Stimulated activated CD4-positive, alpha-beta T cell treated with anti-CD3 and anti-CD28 coated beads, Interleukin-1b, Interleukin-23, amount 100 ng/mL, for 24 hours (primary cell): ENCODE data around the gene ABHD17A.

Experiments
- DNase-seq, 4 experiments: peaks; one replicate each; pipeline ENCODE4 v3.0.0-alpha.2; 2020; ENCODE audit warnings: low read depth in 4 of 4, low spot score in 1 of 4

The ABHD17A gene

DNA sequence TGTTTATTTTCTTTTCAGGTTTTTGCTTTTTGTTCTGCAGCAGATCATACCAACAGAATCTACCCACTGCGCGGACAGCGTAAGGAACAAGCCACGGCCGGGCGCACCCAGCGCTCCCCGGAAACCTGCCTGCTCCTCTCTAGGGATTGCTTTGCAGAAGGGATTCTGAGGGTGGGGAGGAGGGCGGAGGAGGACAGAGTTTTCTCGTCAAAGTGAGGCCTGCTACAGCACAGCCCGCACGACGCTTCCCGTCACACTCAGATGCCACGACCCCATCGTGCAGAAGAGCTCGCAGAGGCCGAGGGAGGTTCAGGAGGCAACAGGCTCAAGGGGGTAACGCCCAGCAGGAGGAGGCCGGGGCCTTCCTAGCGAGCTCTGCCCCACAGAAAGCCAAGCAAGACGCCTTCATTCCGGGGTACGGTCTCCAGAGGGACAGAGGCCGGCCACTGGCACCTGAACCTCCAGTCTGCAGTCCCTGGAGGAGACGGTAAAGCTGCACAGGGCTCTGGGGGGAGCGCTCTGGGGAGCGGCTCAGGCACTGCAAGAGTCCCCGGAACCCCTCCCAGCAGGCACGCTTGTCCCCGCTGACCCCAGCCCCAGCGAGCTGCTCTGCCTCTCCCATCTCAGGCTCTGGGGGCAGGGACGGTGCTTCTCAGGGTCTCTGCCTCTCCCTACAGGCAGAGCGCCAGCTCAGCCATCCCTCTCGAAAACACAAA is 43.9 kb downstream of the ABHD17A start:
- DNase-seq, result no peak

DNA sequence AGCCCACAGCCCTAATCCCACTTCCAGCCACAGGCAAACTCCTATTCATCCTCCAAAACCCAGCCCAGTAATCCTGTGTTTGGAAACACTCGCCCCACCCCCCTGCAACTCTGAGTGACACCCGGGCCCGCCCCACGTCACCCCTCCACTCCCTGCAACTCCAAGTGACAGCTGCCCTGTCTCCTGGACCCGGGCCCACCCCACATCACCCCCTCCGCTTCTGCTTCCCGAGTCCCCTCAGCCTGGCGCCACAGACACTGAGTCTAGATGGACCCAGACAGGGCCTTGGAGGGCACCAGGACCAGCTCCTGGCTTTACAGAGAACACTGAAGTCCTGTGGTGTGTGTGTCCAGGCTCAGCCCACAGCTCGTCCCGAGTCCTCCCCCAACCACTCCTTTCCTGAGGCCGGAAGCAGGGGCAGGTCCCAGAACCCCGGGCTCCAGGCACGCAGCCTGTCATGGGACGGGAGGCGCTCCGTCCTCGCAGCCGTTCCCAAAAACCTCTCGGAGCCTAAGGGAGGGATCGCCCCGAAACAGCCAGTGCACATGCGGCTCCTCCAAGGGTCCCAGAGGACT is 44.7 kb downstream of the ABHD17A start:
- DNase-seq, result no peak

DNA sequence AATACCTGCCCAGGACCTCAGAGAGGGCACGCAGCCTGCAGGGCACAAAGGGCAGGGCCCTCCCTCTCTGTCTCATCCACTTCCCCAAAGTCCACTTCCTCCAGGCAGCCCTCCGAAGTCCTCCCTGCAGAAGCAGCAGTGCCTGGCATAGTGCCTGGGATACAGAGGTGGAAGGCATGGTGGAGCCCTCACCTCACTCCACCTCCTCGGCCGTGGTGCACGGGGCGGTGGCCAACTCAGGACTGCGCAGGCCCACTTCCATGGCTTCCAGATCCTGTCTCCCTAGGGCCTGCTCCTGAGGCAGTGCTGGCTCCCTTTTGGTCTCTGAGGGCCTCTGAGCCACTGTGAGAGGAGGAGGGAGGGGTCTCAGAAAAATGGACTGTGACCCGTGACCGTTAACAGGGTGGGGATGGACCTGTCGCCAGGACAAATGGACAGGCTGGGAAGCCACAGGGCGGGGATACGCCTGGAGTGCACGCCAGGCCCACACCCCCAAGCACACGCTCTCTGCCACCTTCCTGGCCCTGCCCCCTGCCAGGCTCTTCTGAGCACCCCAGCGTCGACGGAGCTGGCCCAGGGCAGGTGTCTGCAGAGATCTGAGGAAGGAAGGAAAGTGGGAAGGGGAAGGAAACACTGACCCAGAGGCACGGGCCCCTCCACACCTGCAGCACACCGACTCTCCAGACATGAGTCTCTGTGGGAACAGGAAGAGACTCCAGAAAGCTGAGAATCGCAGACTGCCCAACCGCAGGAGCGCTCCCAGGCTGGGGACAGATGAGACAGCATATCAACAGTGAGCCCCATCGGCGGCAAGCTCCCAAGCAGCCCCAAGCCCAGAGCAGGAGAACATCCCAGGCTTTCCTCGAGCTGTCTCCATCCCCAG is 45.4 kb downstream of the ABHD17A start:
- DNase-seq, result no peak

DNA sequence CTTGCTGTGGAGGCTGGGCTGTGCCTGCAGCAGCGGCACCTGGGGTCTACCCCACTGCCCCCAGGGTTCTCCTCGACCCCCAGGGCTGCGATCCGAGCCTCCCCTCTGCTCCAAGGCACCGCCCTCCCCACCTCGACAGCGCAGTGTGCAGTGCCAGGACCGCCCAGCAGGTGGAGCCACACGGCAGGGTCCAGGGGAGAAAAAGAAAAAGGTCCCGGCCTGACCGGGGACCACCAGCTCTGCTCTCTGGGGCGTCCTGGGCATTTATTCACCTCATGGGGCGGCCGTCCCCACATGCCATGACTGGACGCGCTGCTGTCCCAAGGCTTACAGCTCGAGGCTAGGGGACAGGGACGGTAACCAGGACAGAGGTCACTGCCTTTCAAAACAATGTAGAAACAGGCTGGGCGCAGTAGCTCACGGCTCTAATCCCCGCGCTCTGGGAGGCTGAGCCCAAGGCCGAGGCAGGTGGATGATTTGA is 47.6 kb downstream of the ABHD17A start:
- peak in 3 of 4 experiments; percentile 39 to 50 (median 46) for DNase-seq

DNA sequence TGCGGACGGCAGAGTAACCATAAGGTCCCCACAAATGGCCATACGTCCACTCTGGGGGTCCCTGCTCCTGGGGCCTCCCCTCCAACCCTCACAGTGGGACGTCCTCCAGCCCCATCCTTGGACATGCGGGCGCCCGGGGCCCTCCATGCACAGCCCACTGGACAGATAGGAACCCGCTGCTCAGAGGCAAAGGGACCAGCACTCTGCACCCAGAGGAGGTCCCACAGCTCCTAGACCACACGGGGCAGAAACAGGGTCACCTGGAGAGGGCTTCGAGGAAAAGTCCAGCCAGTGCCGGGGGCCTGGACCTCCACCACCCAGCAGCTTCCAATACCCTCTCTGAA is 48.1 kb downstream of the ABHD17A start:
- no peak for DNase-seq

DNA sequence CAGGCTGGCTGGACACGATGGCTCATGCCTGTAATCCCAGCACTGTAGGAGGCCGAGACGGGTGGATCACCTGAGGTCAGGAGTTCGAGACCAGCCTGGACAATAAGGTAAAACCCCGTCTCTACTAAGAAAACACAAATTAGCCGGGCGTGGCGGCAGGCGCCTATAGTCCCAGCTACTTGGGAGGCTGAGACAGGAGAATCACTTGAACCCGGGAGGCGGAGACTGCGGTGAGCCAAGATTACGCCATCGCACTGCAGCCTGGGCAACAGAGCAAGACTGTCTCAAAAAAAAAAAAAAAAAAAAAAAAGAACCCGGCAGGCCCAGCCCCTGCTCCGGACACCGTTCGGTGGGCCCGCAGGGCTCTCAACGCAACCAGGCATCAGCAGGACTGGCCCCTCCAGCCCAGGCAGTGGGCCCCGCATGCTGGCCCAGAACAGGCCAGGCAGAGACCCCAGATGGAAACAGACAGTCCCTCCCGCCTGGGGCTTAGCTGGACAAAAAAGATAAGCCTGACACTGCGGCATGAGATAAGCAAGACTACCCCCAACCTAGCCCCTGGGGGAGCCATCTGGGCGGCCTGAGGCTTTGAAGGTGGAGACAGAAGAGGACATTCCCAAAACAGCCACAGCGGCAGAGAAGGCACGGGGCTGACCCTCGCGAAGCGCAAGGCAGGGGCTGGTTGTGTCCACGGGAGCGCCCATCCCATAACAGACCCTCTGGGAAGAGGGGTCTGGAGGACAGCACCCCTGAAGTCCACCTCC is 48.7 kb downstream of the ABHD17A start:
- no peak for DNase-seq

DNA sequence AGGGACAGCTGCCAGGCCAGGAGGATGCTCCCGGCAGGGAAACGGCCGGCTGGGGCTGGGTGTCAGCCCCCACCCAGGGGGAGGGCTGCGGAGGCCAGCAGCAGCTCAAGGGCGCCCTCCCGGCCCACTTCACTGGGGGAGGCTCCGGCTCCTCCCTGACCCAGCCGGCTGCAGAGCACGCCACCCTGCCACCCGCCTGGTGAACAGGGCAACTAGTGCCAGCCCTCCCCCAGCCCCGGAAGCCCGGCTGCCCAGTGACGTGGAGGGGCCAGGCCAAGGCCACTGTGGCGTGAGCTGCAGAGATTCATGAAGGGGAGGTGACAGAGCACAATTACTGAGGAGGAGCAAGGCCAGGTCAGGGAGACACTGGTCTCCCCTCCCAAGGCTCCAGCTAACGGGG is 51.8 kb downstream of the ABHD17A start:
- DNase-seq, result no peak

DNA sequence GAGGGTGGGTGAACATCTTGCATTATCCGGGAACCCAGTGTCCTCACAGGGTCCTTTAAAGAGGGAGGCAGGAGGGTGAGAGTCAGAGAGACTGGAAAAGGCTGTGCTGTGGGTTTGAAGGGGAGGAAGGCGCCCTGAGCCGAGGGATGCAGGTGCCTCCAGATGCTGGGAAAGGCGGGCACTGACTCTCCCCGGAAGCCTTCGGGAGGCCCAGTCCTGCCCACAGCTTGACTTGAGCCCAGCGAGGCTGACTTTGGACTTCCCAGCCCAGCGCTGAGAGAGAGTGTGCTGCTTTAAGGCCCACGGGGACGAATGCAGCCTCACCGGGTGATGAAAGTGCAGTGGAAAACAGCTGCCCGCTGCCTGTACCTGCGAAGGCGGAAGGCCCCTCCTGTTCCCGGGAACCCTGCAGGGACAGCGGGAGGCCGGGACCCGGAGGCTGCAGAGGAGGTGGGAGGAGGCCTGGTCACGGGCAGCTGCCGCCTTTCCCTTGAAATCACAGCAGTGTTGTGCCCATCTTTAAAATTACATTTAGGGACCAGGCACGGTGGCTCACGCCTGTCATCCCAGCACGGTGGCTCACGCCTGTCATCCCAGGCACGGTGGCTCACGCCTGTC is 53.1 kb downstream of the ABHD17A start:
- DNase-seq, result no peak

DNA sequence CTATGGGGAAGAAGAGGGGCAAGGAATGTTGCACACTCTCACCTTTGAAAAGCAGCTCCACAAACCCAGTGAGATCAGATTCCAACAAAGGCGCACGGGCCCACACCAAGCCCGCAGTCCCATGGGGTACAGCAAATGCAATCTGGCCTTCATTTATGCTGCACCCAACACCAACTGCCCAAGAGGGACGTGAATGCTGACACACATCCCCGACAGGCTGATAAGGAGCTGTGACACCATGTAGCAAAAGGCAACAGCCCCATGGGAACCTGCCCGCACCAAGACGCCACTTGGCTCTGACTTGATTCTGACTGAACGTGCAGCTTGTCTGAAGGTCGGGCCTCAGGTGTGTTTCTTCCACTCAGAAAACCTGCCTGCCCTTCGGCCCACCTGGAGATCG is 54.3 kb downstream of the ABHD17A start:
- no peak for DNase-seq

DNA sequence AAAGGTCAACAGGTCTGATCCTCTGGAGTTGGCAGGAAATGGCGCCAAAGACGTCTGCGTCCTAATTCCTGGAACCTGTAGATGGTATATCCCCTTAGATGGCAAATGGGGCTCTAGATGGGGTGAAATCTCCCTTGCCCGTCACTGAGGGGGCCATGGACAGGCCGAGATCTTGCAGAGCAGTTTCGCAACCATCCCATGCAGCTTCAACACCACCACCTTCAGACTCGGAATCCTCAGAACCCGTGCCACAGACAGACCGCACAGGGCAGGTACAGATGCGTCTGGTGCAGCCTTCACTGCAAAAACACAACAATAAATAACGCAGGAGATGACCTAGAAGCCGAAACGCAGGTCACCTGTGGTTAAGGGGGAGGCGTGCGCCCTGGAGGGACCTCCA is 54.7 kb downstream of the ABHD17A start:
- no peak for DNase-seq

DNA sequence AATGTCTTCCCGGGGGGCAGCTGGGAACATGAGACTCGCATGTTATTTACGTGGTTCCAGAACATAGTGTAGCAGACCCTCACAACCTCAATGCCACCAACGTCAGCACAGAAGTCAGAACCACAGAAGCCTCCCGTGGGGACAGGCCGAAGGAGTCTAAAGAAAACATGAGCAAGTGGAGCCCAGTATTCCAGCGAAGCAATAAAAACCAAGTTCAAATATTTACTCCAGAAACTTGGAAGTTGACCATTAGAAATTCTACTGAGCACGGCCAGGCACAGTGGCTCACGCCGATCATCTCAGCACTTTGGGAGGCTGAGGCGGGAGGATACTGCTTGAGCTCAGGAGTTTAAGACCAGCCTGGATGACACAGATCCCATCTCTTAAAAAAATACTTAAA is 55.3 kb downstream of the ABHD17A start:
- no peak for DNase-seq

DNA sequence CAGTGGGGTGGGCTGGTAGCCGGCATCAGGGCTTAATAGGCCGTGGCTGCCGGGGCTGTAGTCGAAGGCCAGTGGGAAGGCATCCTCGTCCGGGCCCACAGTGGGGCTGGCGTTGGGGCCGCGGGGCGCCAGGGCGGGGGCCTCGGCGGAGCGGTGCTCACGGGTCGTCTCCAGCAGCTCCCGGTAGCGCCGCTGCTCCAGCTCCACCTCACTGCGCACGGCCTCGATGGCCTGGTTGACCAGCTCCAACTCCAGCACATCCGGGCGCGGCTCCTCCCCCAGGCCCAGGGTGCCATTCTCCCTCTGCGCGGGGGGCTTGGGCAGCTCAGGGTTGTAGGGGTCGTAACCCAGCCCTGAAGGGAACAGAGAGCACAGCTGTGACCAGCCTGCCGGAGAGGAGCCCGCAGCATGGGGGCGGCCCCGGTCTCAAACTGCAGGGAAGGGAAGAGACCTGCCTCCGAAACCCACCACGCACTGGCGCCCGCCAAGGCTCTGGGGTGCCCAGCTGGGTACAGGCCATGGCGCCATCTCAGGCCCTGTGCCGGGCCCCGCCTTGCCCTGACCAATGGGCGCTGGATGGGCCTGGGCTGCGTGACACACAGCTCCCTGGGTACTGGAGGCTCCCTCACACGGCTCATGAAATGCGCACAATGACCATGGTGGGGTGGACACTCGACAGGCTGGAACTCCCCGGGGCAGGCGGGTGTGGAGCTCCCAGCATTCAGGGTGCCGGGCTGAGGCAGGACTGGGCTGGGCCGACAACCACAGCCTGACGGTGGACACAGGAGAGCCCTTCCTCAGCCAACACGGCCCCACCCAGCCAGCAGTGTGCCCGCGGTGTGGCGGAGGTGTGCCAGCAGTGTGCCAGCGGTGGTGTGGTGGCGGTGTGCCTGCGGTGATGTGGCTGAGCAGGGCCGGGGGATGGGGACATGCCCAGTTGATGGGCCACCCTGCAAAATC is 56.7 kb downstream of the ABHD17A start:
- DNase-seq, result no peak

DNA sequence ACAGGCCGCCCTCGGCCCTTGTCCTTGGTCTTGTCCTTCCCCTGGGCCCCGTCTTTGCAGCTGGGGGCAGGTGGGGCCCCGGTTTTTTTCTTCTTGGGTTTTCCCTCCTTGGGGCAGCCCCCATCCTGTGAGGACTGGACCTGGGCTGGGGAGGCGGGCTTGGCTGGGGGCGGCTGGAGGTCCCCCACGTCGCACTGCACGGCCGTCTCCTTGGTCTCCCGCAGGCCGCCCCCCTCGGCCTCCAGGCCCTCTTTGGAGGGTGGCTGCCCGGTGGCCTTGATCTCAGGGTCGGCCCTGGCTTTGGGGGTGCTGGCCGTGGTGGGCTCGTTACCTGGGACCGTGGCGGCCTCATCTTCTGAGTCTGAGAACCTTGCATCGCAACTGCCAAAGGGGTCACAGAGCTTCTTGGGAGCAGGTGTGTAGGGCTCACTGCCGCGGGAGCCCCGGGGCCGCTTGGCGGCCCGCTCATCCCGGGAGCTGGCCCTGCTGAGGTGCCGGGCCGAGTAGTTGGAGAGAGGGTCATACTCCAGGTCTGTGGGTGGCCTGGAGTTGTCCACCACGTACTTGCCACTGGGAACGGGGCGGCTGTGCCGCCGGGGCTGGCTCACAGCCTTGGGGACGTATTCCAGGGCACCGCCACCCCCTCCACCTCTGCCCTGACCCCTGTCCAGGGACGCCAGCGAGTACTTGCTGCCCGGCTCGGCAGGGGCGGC is 57.6 kb downstream of the ABHD17A start:
- no peak for DNase-seq
